Endothelial cell of umbilical vein (primary cell): ENCODE results near the gene WNT4. TPM values are rescaled to one million over a fixed set of nuclear protein-coding genes. Genes with fewer than 3 reads are reported as not detected.

Experiments used
- BruUV-seq: library from RNA; stranded (reverse); fragments of 400-500 nt; replicated peaks from 2 replicates; lab custom pipeline; 2021; lab: Mats Ljungman, UMichigan
- CTCF ChIA-PET: fragments of 300-600, 350-600 bp; sonication (Branson Sonifier 250); formaldehyde crosslinking; loops from one replicate; lab custom pipeline; 2021; ENCODE audit warnings: antibody characterized with exemption, inconsistent platforms; lab: Charles Lee
- POLR2A ChIA-PET: fragments of 300-600, 350-600 bp; sonication (Branson Sonifier 250); formaldehyde crosslinking; loops from one replicate; lab custom pipeline; 2021; ENCODE audit warnings: antibody characterized with exemption, inconsistent platforms; lab: Charles Lee
- DNase-seq: peaks from one replicate; pipeline ENCODE4 v3.0.0-alpha.2; 2011; ENCODE audit warnings: low read depth, low spot score
- FAIRE-seq: peaks from 2 replicates; lab custom pipeline; 2011; peaks lifted over from hg19 to GRCh38; lab: Jason Lieb, UNC
- H2AFZ ChIP-seq: 2 replicates; pipeline ENCODE4 v1.6.0; 2012; ENCODE audit warnings: low read depth, low read length, control low read depth, inconsistent platforms
- H3K27ac ChIP-seq: 2 replicates; pipeline ENCODE4 v1.5.1; 2011; ENCODE audit warnings: low read depth, mild to moderate bottlenecking, control low read depth, low read length, moderate library complexity; ENCODE audit not compliant: insufficient read depth
- H3K27me3 ChIP-seq, 2 experiments: 2 replicates each; pipeline versions ENCODE4 v1.6.0 to v1.6.1; 2011; ENCODE audit warnings: low read length in 2 of 2, mixed read lengths in 1 of 2; ENCODE audit not compliant: control insufficient read depth in 2 of 2, insufficient read depth in 2 of 2
- H3K36me3 ChIP-seq, 2 experiments: 2 replicates in 1 of 2; 3 replicates in 1 of 2; pipeline ENCODE4 v1.5.1; 2011; ENCODE audit warnings: low read length in 2 of 2, mild to moderate bottlenecking in 1 of 2, moderate library complexity in 1 of 2; ENCODE audit not compliant: control insufficient read depth in 2 of 2, insufficient read depth in 2 of 2; ENCODE audit errors: extremely low read depth in 1 of 2
- H3K4me1 ChIP-seq: 3 replicates; pipeline ENCODE4 v1.5.1; 2011; ENCODE audit warnings: mild to moderate bottlenecking, low read length; ENCODE audit not compliant: control insufficient read depth, insufficient read depth; ENCODE audit errors: extremely low read depth
- H3K4me2 ChIP-seq: 2 replicates; pipeline ENCODE4 v1.6.1; 2011; ENCODE audit warnings: low read length, control low read depth, mixed read lengths; ENCODE audit not compliant: insufficient read depth
- H3K4me3 ChIP-seq, 3 experiments: fragments of 200-600 bp in 1 of 3; sonication (generic), shearing (Covaris generic) in 1 of 3; replicated peaks in 1 of 3; 2 replicates each; pipeline ENCODE4 v1.5.1; 2011 to 2016; ENCODE audit warnings: control low read depth in 3 of 3, low read length in 3 of 3, mild to moderate bottlenecking in 2 of 3, inconsistent platforms in 1 of 3, low read depth in 1 of 3, moderate library complexity in 1 of 3; ENCODE audit not compliant: insufficient read depth in 1 of 3
- H3K79me2 ChIP-seq: 2 replicates; pipeline ENCODE4 v1.6.0; 2012; ENCODE audit warnings: low read length, inconsistent platforms; ENCODE audit not compliant: control insufficient read depth, insufficient read depth
- H3K9ac ChIP-seq: replicated peaks from 2 replicates; pipeline ENCODE3; 2011; ENCODE audit warnings: low read length, control low read depth; ENCODE audit not compliant: insufficient read depth; ENCODE audit errors: extremely low read depth
- H3K9me1 ChIP-seq: replicated peaks from 3 replicates; pipeline ENCODE4 v1.6.0; 2011; ENCODE audit warnings: mild to moderate bottlenecking, low read length; ENCODE audit not compliant: control insufficient read depth, insufficient read depth; ENCODE audit errors: extremely low read depth
- H3K9me3 ChIP-seq: replicated peaks from 2 replicates; pipeline ENCODE4 v1.5.1; 2012; ENCODE audit warnings: low read length, inconsistent platforms; ENCODE audit not compliant: control insufficient read depth, insufficient read depth
- H4K20me1 ChIP-seq: replicated peaks from 2 replicates; pipeline ENCODE3; 2011; ENCODE audit warnings: mild to moderate bottlenecking, low read length; ENCODE audit not compliant: control insufficient read depth, insufficient read depth; ENCODE audit errors: extremely low read depth
- EZH2 ChIP-seq: IDR thresholded peaks from 2 replicates; pipeline ENCODE4 v1.6.1; 2012; ENCODE audit warnings: borderline replicate concordance, low read depth, mild to moderate bottlenecking, moderate library complexity, low read length, inconsistent platforms; ENCODE audit not compliant: severe bottlenecking
- FOS ChIP-seq: IDR thresholded peaks from 2 replicates; pipeline ENCODE4 v1.6.1; 2011; ENCODE audit warnings: mild to moderate bottlenecking, low read length, moderate library complexity, borderline replicate concordance; ENCODE audit not compliant: insufficient read depth
- GATA2 ChIP-seq: IDR thresholded peaks from 2 replicates; pipeline ENCODE4 v1.7.0; 2011; ENCODE audit warnings: low read depth, mild to moderate bottlenecking, moderate library complexity, mixed read lengths, low read length; ENCODE audit not compliant: insufficient read length, insufficient read depth
- JUN ChIP-seq: IDR thresholded peaks from 2 replicates; pipeline ENCODE4 v1.6.1; 2011; ENCODE audit warnings: borderline replicate concordance, low read depth; ENCODE audit not compliant: insufficient read length, insufficient read depth
- MYC ChIP-seq: IDR thresholded peaks from one replicate; pipeline ENCODE4 v1.6.1; 2011; ENCODE audit warnings: mild to moderate bottlenecking, low read depth, low read length
- POLR2A ChIP-seq: IDR thresholded peaks from 2 replicates; pipeline ENCODE4 v1.6.1; 2012; ENCODE audit warnings: low read depth, mild to moderate bottlenecking, control low read depth, low read length
- POLR2AphosphoS5 ChIP-seq: IDR thresholded peaks from 2 replicates; pipeline ENCODE4 v1.6.1; 2012; ENCODE audit warnings: low read depth, mild to moderate bottlenecking, control low read depth, low read length, moderate library complexity; ENCODE audit not compliant: insufficient read depth
- dilution Hi-C: fragments of 300-500 bp; cut with MboI; formaldehyde crosslinking; loops from one replicate; pipeline ENCODE4 v1.15.0; 2019; ENCODE audit warnings: low sequenced_read_pairs; ENCODE audit not compliant: extremely low pct_ligation_motif_present
- intact Hi-C: fragments of 100-400 bp; cut with micrococcal nuclease; formaldehyde crosslinking; loops from one replicate; pipeline ENCODE4 v1.10.0; 2022
- polyA plus RNA-seq, 4 experiments: library from polyadenylated mRNA; depleted of rRNA in 3 of 4; stranded (reverse) in 3 of 4; unstranded in 1 of 4; fragments of >200 nt; gene quantifications; 2 replicates each; pipeline versions ENCODE4 v1.2.1 to v1.2.3, GENCODE V29; 2011 to 2012; ENCODE audit warnings: missing spikeins in 1 of 4
- total RNA-seq: library from RNA; stranded (reverse); gene quantifications from 2 replicates; pipeline ENCODE4 v1.2.3, GENCODE V29; 2021
- TF ChIP-seq, protein P1 (sequence below), 2 donors: IDR thresholded peaks; 1 replicate in 1 of 2; 2 replicates in 1 of 2; pipeline ENCODE4 v1.5.1; 2011; ENCODE audit warnings: low read length in 2 of 2, mild to moderate bottlenecking in 2 of 2, moderate library complexity in 2 of 2, control low read depth in 1 of 2, inconsistent platforms in 1 of 2, low read depth in 1 of 2; ENCODE audit not compliant: insufficient read depth in 1 of 2; ENCODE audit errors: extremely low read depth in 1 of 2
- TF ChIP-seq, protein P2 (sequence below): IDR thresholded peaks from 2 replicates; pipeline ENCODE4 v1.6.1; 2011; ENCODE audit not compliant: insufficient read depth, insufficient read length

Gene WNT4
- total and polyA plus RNA-seq, 2 donors (not counting 3 experiments of a cell fraction or from before 2014, with no cell fraction given), result 0.06 TPM; not detected in 1

DNA sequence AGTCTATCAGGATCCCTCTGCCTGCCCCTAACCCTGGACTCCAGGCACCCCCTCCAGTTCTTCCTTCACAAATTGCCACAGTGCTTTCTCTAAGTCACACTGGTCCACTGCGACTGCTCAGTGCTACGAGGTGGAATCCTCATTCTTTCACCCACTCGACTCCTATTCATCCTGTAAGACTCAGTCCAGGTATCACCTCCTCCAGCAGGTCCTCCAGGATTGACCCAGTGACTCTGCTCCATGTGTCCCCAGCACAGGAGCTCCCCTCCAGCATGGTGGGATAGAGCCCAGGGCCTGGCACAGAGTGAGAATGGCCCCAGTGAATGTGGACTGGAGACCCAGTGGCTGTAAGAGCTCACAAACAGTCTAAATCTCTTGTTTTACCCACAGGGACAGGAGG lies 45.5 kb upstream of the WNT4 start:
- no TSS peak for BruUV-seq
- FAIRE-seq, result no peak
- Histone ChIP-seq H3K4me1 (no peaks in the 10 kb centered on the region), H3K27me3 (peaks cover 2 to 5% of the 10 kb centered on the region in 2 experiments), H4K20me1 (peaks cover 2% of the 10 kb centered on the region), H3K4me2 (no peak overlapping the region), H3K4me3 (no peak overlapping the region), H3K36me3 (no peaks in the 10 kb centered on the region), H3K9me1 (no peaks in the 10 kb centered on the region), H3K79me2 (no peaks in the 10 kb centered on the region), H3K9me3 (no peaks in the 10 kb centered on the region), H3K27ac (no peak overlapping the region), H2AFZ (no peak overlapping the region), H3K9ac (no peak overlapping the region)
- dilution Hi-C loops (no loop called here), intact Hi-C loops (no loop called here)
- POLR2A ChIA-PET, result no interaction called here
- DNase-seq, result no peak
- no peak for TF ChIP-seq EZH2
- TF ChIP-seq JUN, result no peak
- TF ChIP-seq POLR2A, result no peak
- TF ChIP-seq MYC, result no peak
- TF ChIP-seq, protein P1, sequence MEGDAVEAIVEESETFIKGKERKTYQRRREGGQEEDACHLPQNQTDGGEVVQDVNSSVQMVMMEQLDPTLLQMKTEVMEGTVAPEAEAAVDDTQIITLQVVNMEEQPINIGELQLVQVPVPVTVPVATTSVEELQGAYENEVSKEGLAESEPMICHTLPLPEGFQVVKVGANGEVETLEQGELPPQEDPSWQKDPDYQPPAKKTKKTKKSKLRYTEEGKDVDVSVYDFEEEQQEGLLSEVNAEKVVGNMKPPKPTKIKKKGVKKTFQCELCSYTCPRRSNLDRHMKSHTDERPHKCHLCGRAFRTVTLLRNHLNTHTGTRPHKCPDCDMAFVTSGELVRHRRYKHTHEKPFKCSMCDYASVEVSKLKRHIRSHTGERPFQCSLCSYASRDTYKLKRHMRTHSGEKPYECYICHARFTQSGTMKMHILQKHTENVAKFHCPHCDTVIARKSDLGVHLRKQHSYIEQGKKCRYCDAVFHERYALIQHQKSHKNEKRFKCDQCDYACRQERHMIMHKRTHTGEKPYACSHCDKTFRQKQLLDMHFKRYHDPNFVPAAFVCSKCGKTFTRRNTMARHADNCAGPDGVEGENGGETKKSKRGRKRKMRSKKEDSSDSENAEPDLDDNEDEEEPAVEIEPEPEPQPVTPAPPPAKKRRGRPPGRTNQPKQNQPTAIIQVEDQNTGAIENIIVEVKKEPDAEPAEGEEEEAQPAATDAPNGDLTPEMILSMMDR (IDR thresholded peaks at IDR 0.05; ENCODE audit: extremely low read depth in 1 of 2, insufficient read depth in 1 of 2, low read depth in 1 of 2, low read length in 2 of 2), result no peak
- no peak for TF ChIP-seq FOS
- TF ChIP-seq GATA2, result no peak
- TF ChIP-seq POLR2AphosphoS5, result no peak
- TF ChIP-seq, protein P2, sequence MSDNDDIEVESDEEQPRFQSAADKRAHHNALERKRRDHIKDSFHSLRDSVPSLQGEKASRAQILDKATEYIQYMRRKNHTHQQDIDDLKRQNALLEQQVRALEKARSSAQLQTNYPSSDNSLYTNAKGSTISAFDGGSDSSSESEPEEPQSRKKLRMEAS, result no peak
- CTCF ChIA-PET, result no interaction called here
